Activated CD8-positive, alpha-beta memory T cell treated with anti-CD3 and anti-CD28 coated beads, Interleukin-2, amount 10 ng/mL, durations not matched to agents 7 days and 5 days (primary cell): Measurements from ENCODE around the gene TANGO6. TPM values are rescaled to one million over a fixed set of nuclear protein-coding genes. Genes with fewer than 3 reads are reported as not detected.
"Not testable (repeated sequence)": the region's sequence is repeated elsewhere in the genome, so short reads cannot be mapped to it uniquely, and the experiment has no call there.

ENCODE experiments used
- ATAC-seq: fragments of 150-1000 bp; cut with Tn5 transposase; one replicate; pipeline ENCODE4 v1.10.0; 2021; ENCODE audit warnings: moderate library complexity
- CTCF ChIA-PET: fragments of 350-600 bp; sonication (Branson Sonifier 250); formaldehyde crosslinking; loops from one replicate; lab custom pipeline; 2021; ENCODE audit warnings: antibody characterized with exemption; lab: Charles Lee
- DNase-seq: peaks from one replicate; pipeline ENCODE4 v3.0.0-alpha.2; 2020
- H3K27ac Mint-ChIP-seq: one replicate; pipeline ENCODE4 v1.8.0; 2021; ENCODE audit warnings: mild to moderate bottlenecking, mixed read lengths
- H3K27me3 Mint-ChIP-seq: one replicate; pipeline ENCODE4 v1.8.0; 2021; ENCODE audit warnings: mixed read lengths
- H3K36me3 Mint-ChIP-seq: one replicate; pipeline ENCODE4 v1.8.0; 2021; ENCODE audit warnings: mild to moderate bottlenecking, mixed read lengths
- H3K4me1 Mint-ChIP-seq: one replicate; pipeline ENCODE4 v1.8.0; 2021; ENCODE audit warnings: mixed read lengths
- H3K4me3 Mint-ChIP-seq: one replicate; pipeline ENCODE4 v1.8.0; 2021; ENCODE audit warnings: mild to moderate bottlenecking, moderate library complexity, mixed read lengths
- H3K9me3 Mint-ChIP-seq: one replicate; pipeline ENCODE4 v1.8.0; 2022; ENCODE audit warnings: low read depth, mixed read lengths
- total RNA-seq, 2 experiments: library from RNA; stranded (reverse); gene quantifications; one replicate each; pipeline ENCODE4 v1.2.3, GENCODE V29; 2021

Gene TANGO6
- total RNA-seq, 2 experiments from 2014 or later: 20.2 to 22.3 TPM

GRCh38 chr16:68973611-68974120, 130.3 kb downstream of the TANGO6 start:
- ATAC-seq (no peak), DNase-seq (no peak)
- CTCF ChIA-PET: no interaction called here
- Mint-ChIP-seq H3K4me1 (peaks cover 4% of the 10 kb centered on the region), H3K27me3 (no peaks in the 10 kb centered on the region), H3K27ac (no peak overlapping the region), H3K9me3 (no peaks in the 10 kb centered on the region), H3K4me3 (no peak overlapping the region), H3K36me3 (peaks cover 6% of the 10 kb centered on the region)

GRCh38 chr16:68978303-68978954, 135.1 kb downstream of the TANGO6 start:
- Mint-ChIP-seq H3K4me1 (no peaks in the 10 kb centered on the region), H3K27me3 (no peaks in the 10 kb centered on the region), H3K9me3 (no peaks in the 10 kb centered on the region), H3K27ac (no peak overlapping the region), H3K36me3 (peaks cover 9% of the 10 kb centered on the region), H3K4me3 (no peak overlapping the region)
- ATAC-seq (no peak), DNase-seq (no peak)
- CTCF ChIA-PET: interaction anchor here (1.1 kb wide), 1 partner anchor 10 kb away, joined by 3 read pairs; no protein-coding TSS in a partner anchor

- no peak for ATAC-seq
- Mint-ChIP-seq H3K36me3 (peaks cover 7% of the 10 kb centered on the region), H3K27ac (no peak overlapping the region), H3K27me3 (no peaks in the 10 kb centered on the region), H3K9me3 (no peaks in the 10 kb centered on the region), H3K4me3 (no peak overlapping the region), H3K4me1 (no peaks in the 10 kb centered on the region)
- CTCF ChIA-PET: no interaction called here
- DNase-seq: no peak
Measured at GRCh38 chr16:68980695-68981315, 137.5 kb downstream of the TANGO6 start.

GRCh38 chr16:68981971-68982370, 138.6 kb downstream of the TANGO6 start:
- ATAC-seq (no peak), DNase-seq (no peak)
- CTCF ChIA-PET: no interaction called here
- no peaks in the 10 kb centered on the region for H3K27me3 Mint-ChIP-seq
- H3K4me1 Mint-ChIP-seq: no peaks in the 10 kb centered on the region
- peaks cover 5% of the 10 kb centered on the region for H3K36me3 Mint-ChIP-seq
- no peaks in the 10 kb centered on the region for H3K9me3 Mint-ChIP-seq
- no peak overlapping the region for H3K27ac Mint-ChIP-seq
- no peak overlapping the region for H3K4me3 Mint-ChIP-seq

- Mint-ChIP-seq H3K27ac (no peak overlapping the region), H3K9me3 (no peaks in the 10 kb centered on the region), H3K4me3 (no peak overlapping the region), H3K36me3 (peaks cover 3% of the 10 kb centered on the region), H3K27me3 (no peaks in the 10 kb centered on the region), H3K4me1 (no peaks in the 10 kb centered on the region)
- ATAC-seq (no peak), DNase-seq (no peak)
- CTCF ChIA-PET: no interaction called here
Measured at GRCh38 chr16:68984467-68984866, 141.1 kb downstream of the TANGO6 start.

- Mint-ChIP-seq H3K4me1 (no peaks in the 10 kb centered on the region), H3K36me3 (peaks cover 1% of the 10 kb centered on the region), H3K27ac (no peak overlapping the region), H3K9me3 (no peaks in the 10 kb centered on the region), H3K4me3 (no peak overlapping the region), H3K27me3 (no peaks in the 10 kb centered on the region)
- DNase-seq (no peak), ATAC-seq (no peak)
- CTCF ChIA-PET: no interaction called here
Measured at GRCh38 chr16:68985268-68985667, 141.9 kb downstream of the TANGO6 start.

GRCh38 chr16:68985855-68986254, 142.5 kb downstream of the TANGO6 start:
- H3K27me3 Mint-ChIP-seq: no peaks in the 10 kb centered on the region
- no peak overlapping the region for H3K27ac Mint-ChIP-seq
- H3K36me3 Mint-ChIP-seq: peaks cover 1% of the 10 kb centered on the region
- no peak for ATAC-seq
- H3K4me3 Mint-ChIP-seq: no peak overlapping the region
- CTCF ChIA-PET: no interaction called here
- no peaks in the 10 kb centered on the region for H3K4me1 Mint-ChIP-seq
- no peaks in the 10 kb centered on the region for H3K9me3 Mint-ChIP-seq
- no peak for DNase-seq

- CTCF ChIA-PET: interaction anchor here (0.9 to 1.1 kb wide), 2 partner anchors 9 to 118 kb away, joined by 3 to 6 read pairs; partner anchors contain the start of gene HAS3
- H3K27ac Mint-ChIP-seq: no peak overlapping the region
- no peaks in the 10 kb centered on the region for H3K4me1 Mint-ChIP-seq
- ATAC-seq (no peak), DNase-seq (no peak)
- no peaks in the 10 kb centered on the region for H3K9me3 Mint-ChIP-seq
- H3K4me3 Mint-ChIP-seq: no peak overlapping the region
- no peaks in the 10 kb centered on the region for H3K36me3 Mint-ChIP-seq
- H3K27me3 Mint-ChIP-seq: no peaks in the 10 kb centered on the region
Measured at GRCh38 chr16:68987734-68988457, 144.6 kb downstream of the TANGO6 start.

- H3K4me3 Mint-ChIP-seq, H3K27me3 Mint-ChIP-seq, H3K4me1 Mint-ChIP-seq, H3K9me3 Mint-ChIP-seq, CTCF ChIA-PET, DNase-seq, H3K27ac Mint-ChIP-seq, H3K36me3 Mint-ChIP-seq, ATAC-seq: not testable (repeated sequence)
Measured at GRCh38 chr16:68990172-68990845, 147.0 kb downstream of the TANGO6 start.

GRCh38 chr16:68991075-68991474, 147.7 kb downstream of the TANGO6 start:
- ATAC-seq (no peak), DNase-seq (no peak)
- no peak overlapping the region for H3K27ac Mint-ChIP-seq
- no peak overlapping the region for H3K4me3 Mint-ChIP-seq
- H3K27me3 Mint-ChIP-seq: no peaks in the 10 kb centered on the region
- CTCF ChIA-PET: no interaction called here
- no peaks in the 10 kb centered on the region for H3K36me3 Mint-ChIP-seq
- no peaks in the 10 kb centered on the region for H3K9me3 Mint-ChIP-seq
- no peaks in the 10 kb centered on the region for H3K4me1 Mint-ChIP-seq

GRCh38 chr16:68992521-68992920, 149.2 kb downstream of the TANGO6 start:
- DNase-seq (no peak), ATAC-seq (no peak)
- Mint-ChIP-seq H3K4me1 (no peaks in the 10 kb centered on the region), H3K9me3 (no peaks in the 10 kb centered on the region), H3K27ac (no peak overlapping the region), H3K4me3 (no peak overlapping the region), H3K36me3 (peaks cover 8% of the 10 kb centered on the region), H3K27me3 (no peaks in the 10 kb centered on the region)
- CTCF ChIA-PET: no interaction called here

GRCh38 chr16:68993456-68993855, 150.1 kb downstream of the TANGO6 start:
- H3K9me3 Mint-ChIP-seq: no peaks in the 10 kb centered on the region
- H3K27me3 Mint-ChIP-seq: no peaks in the 10 kb centered on the region
- no peak for DNase-seq
- H3K4me3 Mint-ChIP-seq: no peak overlapping the region
- no peak overlapping the region for H3K27ac Mint-ChIP-seq
- CTCF ChIA-PET: no interaction called here
- ATAC-seq: no peak
- no peaks in the 10 kb centered on the region for H3K4me1 Mint-ChIP-seq
- peaks cover 9% of the 10 kb centered on the region for H3K36me3 Mint-ChIP-seq

- DNase-seq: no peak
- CTCF ChIA-PET: no interaction called here
- Mint-ChIP-seq H3K4me1 (no peaks in the 10 kb centered on the region), H3K9me3 (no peaks in the 10 kb centered on the region), H3K36me3 (peaks cover 11% of the 10 kb centered on the region), H3K27me3 (no peaks in the 10 kb centered on the region), H3K4me3 (no peak overlapping the region), H3K27ac (no peak overlapping the region)
- no peak for ATAC-seq
Measured at GRCh38 chr16:68993885-68994284, 150.6 kb downstream of the TANGO6 start.
